ENCODE data around the gene GOLGA6L10. TPM values are rescaled to one million over a fixed set of nuclear protein-coding genes. Genes with fewer than 3 reads are reported as not detected.
"Not testable (repeated sequence)": the region's sequence is repeated elsewhere in the genome, so short reads cannot be mapped to it uniquely, and the experiment has no call there.

Gene GOLGA6L10
- total RNA-seq, 1 donor from 2014 or later, result 0.30 TPM

DNA sequence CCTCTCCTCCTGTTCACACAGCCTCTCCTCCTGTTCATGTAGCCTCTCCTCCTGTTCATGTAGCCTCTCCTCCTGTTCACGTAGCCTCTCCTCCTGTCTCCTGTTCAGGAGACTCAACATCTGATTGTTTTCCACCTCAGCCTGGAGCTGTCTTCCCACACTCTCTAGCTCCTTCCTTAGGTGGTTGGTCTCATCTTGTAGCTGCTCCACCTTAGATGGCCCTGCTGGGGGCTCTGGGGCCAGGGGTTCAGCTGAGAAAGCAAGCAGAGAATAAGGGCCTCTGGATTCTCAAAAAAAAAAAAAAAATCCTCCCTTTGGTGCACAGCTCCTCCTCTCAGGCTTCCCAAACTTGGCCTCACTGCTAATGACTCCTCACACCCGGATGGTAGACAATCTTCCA lies 4.1 kb downstream of the GOLGA6L10 start:
- H3K4me1 ChIP-seq (ENCODE audit: insufficient read depth, low read length); H3K4me2 ChIP-seq (ENCODE audit: low read length); H3K9me3 Mint-ChIP-seq (ENCODE audit: unreplicated experiment); H3K4me3 ChIP-seq (ENCODE audit: insufficient read depth, low read depth, low read length); H3K4me3 Mint-ChIP-seq (ENCODE audit: unreplicated experiment); H3K27ac ChIP-seq (ENCODE audit: low read depth, low read length); H3K79me2 ChIP-seq (ENCODE audit: insufficient read depth, low read length); H3K9ac ChIP-seq (ENCODE audit: low read length); H2AFZ ChIP-seq (ENCODE audit: low read depth, low read length); DNase-seq (ENCODE audit: low read depth); FAIRE-seq; H3K36me3 ChIP-seq (ENCODE audit: insufficient read depth, low read length); H3K9me3 ChIP-seq (ENCODE audit: insufficient read depth, low read depth, low read length); H3K27me3 ChIP-seq (ENCODE audit: insufficient read depth, low read length); H3K4me1 Mint-ChIP-seq (ENCODE audit: low read depth, unreplicated experiment); H4K20me1 ChIP-seq (ENCODE audit: insufficient read depth, low read length); H3K36me3 Mint-ChIP-seq (ENCODE audit: low read depth, unreplicated experiment); H3K27ac Mint-ChIP-seq (ENCODE audit: unreplicated experiment); H3K27me3 Mint-ChIP-seq (ENCODE audit: low read depth, unreplicated experiment): not testable (repeated sequence)

DNA sequence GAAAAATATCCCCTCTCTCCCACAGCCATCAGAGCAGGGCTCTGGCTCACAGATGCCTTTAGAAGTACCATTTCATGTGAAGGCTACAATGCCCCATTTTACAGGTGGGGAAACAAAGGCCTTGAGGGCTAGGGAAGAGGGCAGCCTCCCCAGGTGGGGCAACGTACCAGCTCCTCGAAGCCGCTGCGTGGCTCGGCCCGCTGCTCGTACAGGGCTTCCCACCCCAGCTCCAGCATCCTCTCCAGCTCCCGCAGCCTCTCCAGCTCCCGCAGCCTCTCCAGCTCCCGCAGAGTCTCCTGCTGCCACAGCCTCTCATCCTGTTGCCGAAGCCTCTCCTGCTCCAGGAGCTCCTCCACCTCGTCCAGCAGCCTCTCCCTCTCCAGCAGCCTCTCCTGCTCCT lies 4.9 kb downstream of the GOLGA6L10 start:
- not testable (repeated sequence) for DNase-seq (ENCODE audit: low read depth); H3K36me3 ChIP-seq (ENCODE audit: insufficient read depth, low read length); H3K9me3 ChIP-seq (ENCODE audit: insufficient read depth, low read depth, low read length); FAIRE-seq; H3K27me3 Mint-ChIP-seq (ENCODE audit: low read depth, unreplicated experiment); H3K36me3 Mint-ChIP-seq (ENCODE audit: low read depth, unreplicated experiment); H3K4me3 Mint-ChIP-seq (ENCODE audit: unreplicated experiment); H3K27me3 ChIP-seq (ENCODE audit: insufficient read depth, low read length); H3K4me1 ChIP-seq (ENCODE audit: insufficient read depth, low read length); H3K9ac ChIP-seq (ENCODE audit: low read length); H3K4me2 ChIP-seq (ENCODE audit: low read length); H3K79me2 ChIP-seq (ENCODE audit: insufficient read depth, low read length); H3K9me3 Mint-ChIP-seq (ENCODE audit: unreplicated experiment); H3K4me3 ChIP-seq (ENCODE audit: insufficient read depth, low read depth, low read length); H3K27ac ChIP-seq (ENCODE audit: low read depth, low read length); H2AFZ ChIP-seq (ENCODE audit: low read depth, low read length); H4K20me1 ChIP-seq (ENCODE audit: insufficient read depth, low read length); H3K4me1 Mint-ChIP-seq (ENCODE audit: low read depth, unreplicated experiment); H3K27ac Mint-ChIP-seq (ENCODE audit: unreplicated experiment)

DNA sequence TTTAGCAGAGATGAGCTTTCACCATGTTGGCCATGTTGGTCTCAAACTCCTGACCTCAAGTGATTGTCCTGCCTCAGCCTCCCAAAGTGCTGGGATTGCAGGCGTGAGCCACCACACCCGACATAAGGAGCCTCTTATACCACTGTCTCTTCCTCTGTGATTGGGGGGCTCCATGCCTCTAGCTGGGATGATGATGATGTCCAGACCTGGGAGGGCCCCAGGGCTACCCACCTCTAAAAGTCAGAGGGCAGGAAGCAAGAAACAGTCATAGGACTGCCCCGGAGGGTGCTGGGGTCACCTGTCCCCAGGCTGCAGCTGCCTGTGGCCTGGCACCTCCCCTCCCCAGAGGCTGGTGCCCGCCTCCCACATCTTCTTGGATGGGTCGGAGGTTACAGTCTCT lies 5.4 kb downstream of the GOLGA6L10 start:
- H3K4me1 Mint-ChIP-seq (ENCODE audit: low read depth, unreplicated experiment); H3K4me2 ChIP-seq (ENCODE audit: low read length); DNase-seq (ENCODE audit: low read depth); H3K4me1 ChIP-seq (ENCODE audit: insufficient read depth, low read length); H3K9ac ChIP-seq (ENCODE audit: low read length); H3K36me3 ChIP-seq (ENCODE audit: insufficient read depth, low read length); H4K20me1 ChIP-seq (ENCODE audit: insufficient read depth, low read length); H3K4me3 ChIP-seq (ENCODE audit: insufficient read depth, low read depth, low read length); FAIRE-seq; H2AFZ ChIP-seq (ENCODE audit: low read depth, low read length); H3K9me3 ChIP-seq (ENCODE audit: insufficient read depth, low read depth, low read length); H3K4me3 Mint-ChIP-seq (ENCODE audit: unreplicated experiment); H3K27ac Mint-ChIP-seq (ENCODE audit: unreplicated experiment); H3K27me3 Mint-ChIP-seq (ENCODE audit: low read depth, unreplicated experiment); H3K79me2 ChIP-seq (ENCODE audit: insufficient read depth, low read length); H3K9me3 Mint-ChIP-seq (ENCODE audit: unreplicated experiment); H3K27me3 ChIP-seq (ENCODE audit: insufficient read depth, low read length); H3K27ac ChIP-seq (ENCODE audit: low read depth, low read length); H3K36me3 Mint-ChIP-seq (ENCODE audit: low read depth, unreplicated experiment): not testable (repeated sequence)

DNA sequence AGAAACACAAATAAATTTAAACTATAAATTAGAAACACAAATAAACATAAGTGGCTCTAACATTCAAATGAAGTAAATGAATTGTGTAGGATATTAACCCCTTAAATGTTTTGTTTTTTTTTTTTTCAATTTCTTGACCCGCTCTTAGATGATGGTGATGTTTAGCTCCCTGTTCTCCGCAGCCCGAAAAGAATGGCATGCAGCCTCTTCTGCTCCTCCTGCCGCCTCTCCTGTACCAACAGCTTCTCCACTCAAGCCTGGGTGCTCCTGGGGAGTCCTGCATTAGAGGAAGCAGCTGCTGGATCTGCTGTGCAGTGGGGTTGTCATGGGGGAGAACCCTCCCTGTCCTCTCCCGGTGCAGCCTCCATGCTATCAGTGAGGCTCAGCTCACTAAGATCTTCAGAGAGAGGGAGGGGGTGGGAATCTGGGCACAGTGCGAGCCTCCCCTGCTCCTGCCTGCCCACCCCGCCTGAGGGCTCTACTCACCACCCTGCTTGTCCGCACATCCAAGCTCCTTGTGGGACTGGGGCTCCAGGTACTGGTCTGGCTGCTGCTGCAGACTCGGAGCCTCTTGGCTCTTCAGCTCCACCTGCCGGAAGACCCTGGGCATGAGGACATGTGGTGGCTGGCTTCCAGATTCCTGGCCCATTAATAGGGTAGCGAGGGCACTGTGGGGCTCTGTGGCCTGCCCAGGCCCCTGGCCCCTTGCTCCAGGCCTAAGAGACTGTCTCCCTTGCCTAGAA lies 6.5 kb downstream of the GOLGA6L10 start:
- not testable (repeated sequence) for H3K9ac ChIP-seq (ENCODE audit: low read length); H3K36me3 Mint-ChIP-seq (ENCODE audit: low read depth, unreplicated experiment); H3K9me3 ChIP-seq (ENCODE audit: insufficient read depth, low read depth, low read length); H3K4me3 Mint-ChIP-seq (ENCODE audit: unreplicated experiment); H3K4me2 ChIP-seq (ENCODE audit: low read length); H3K27me3 Mint-ChIP-seq (ENCODE audit: low read depth, unreplicated experiment); FAIRE-seq; H3K27me3 ChIP-seq (ENCODE audit: insufficient read depth, low read length); H3K36me3 ChIP-seq (ENCODE audit: insufficient read depth, low read length); H3K4me1 Mint-ChIP-seq (ENCODE audit: low read depth, unreplicated experiment); H2AFZ ChIP-seq (ENCODE audit: low read depth, low read length); H3K4me3 ChIP-seq (ENCODE audit: insufficient read depth, low read depth, low read length); H3K9me3 Mint-ChIP-seq (ENCODE audit: unreplicated experiment); H3K27ac ChIP-seq (ENCODE audit: low read depth, low read length); H3K79me2 ChIP-seq (ENCODE audit: insufficient read depth, low read length); H4K20me1 ChIP-seq (ENCODE audit: insufficient read depth, low read length); H3K27ac Mint-ChIP-seq (ENCODE audit: unreplicated experiment); H3K4me1 ChIP-seq (ENCODE audit: insufficient read depth, low read length); DNase-seq (ENCODE audit: low read depth)

DNA sequence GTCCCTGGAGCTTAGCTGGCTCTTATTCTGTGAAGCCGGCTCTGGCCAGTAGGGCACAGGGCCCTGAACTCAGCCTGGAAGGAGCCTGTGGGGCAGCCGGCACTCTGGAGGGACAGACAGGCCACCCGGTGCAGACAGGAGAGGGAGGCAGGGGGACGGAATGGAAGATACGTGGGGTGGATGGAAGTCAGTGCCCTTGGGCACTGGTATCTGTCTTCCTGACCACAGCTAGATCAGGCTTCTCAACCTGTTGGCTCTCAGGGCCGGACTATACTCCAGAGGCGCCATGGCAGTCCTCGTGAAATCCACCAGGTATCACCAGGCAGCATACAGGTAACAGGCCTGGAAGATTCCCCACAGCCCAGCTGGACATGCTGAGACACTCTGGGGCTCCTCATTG lies 10.7 kb downstream of the GOLGA6L10 start:
- not testable (repeated sequence) for H3K79me2 ChIP-seq (ENCODE audit: insufficient read depth, low read length); H3K27me3 Mint-ChIP-seq (ENCODE audit: low read depth, unreplicated experiment)

DNA sequence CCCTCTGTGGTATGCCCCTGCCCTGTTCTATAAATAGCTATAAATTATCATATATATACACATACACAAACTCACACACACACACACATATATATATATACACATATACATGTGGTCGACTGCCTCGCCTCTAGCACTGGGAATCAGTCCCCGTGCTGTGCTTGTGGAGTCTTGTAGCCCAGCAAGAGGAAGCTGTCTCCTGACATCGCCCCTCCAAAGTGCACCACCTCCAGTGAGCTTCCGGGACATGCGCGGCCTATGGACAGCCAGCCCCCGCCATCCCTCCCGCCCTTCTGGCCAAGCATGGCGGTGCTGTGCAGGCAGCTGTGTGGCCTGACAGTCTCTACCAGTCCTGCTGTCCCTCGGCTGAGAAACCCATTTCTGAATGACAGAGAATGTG lies 11.2 kb downstream of the GOLGA6L10 start:
- H4K20me1 ChIP-seq (ENCODE audit: insufficient read depth, low read length); H3K4me2 ChIP-seq (ENCODE audit: low read length); H3K36me3 Mint-ChIP-seq (ENCODE audit: low read depth, unreplicated experiment); H3K4me3 ChIP-seq (ENCODE audit: insufficient read depth, low read depth, low read length); H3K27ac ChIP-seq (ENCODE audit: low read depth, low read length); H3K27ac Mint-ChIP-seq (ENCODE audit: unreplicated experiment); H3K4me1 Mint-ChIP-seq (ENCODE audit: low read depth, unreplicated experiment); H3K9ac ChIP-seq (ENCODE audit: low read length); H2AFZ ChIP-seq (ENCODE audit: low read depth, low read length); H3K4me3 Mint-ChIP-seq (ENCODE audit: unreplicated experiment); H3K27me3 Mint-ChIP-seq (ENCODE audit: low read depth, unreplicated experiment); DNase-seq (ENCODE audit: low read depth); H3K36me3 ChIP-seq (ENCODE audit: insufficient read depth, low read length); H3K79me2 ChIP-seq (ENCODE audit: insufficient read depth, low read length); FAIRE-seq; H3K9me3 Mint-ChIP-seq (ENCODE audit: unreplicated experiment); H3K9me3 ChIP-seq (ENCODE audit: insufficient read depth, low read depth, low read length); H3K27me3 ChIP-seq (ENCODE audit: insufficient read depth, low read length); H3K4me1 ChIP-seq (ENCODE audit: insufficient read depth, low read length): not testable (repeated sequence)

More for the DNA sequence above, 10.7 kb downstream of the GOLGA6L10 start:
- not testable (repeated sequence) for H3K27ac Mint-ChIP-seq (ENCODE audit: unreplicated experiment); H2AFZ ChIP-seq (ENCODE audit: low read depth, low read length); H3K36me3 Mint-ChIP-seq (ENCODE audit: low read depth, unreplicated experiment); FAIRE-seq; H3K9me3 ChIP-seq (ENCODE audit: insufficient read depth, low read depth, low read length); H3K4me1 ChIP-seq (ENCODE audit: insufficient read depth, low read length); H3K4me1 Mint-ChIP-seq (ENCODE audit: low read depth, unreplicated experiment); DNase-seq (ENCODE audit: low read depth); H3K4me3 Mint-ChIP-seq (ENCODE audit: unreplicated experiment); H3K36me3 ChIP-seq (ENCODE audit: insufficient read depth, low read length); H3K27me3 ChIP-seq (ENCODE audit: insufficient read depth, low read length); H3K9me3 Mint-ChIP-seq (ENCODE audit: unreplicated experiment); H3K4me2 ChIP-seq (ENCODE audit: low read length); H4K20me1 ChIP-seq (ENCODE audit: insufficient read depth, low read length); H3K4me3 ChIP-seq (ENCODE audit: insufficient read depth, low read depth, low read length); H3K9ac ChIP-seq (ENCODE audit: low read length); H3K27ac ChIP-seq (ENCODE audit: low read depth, low read length)

All from astrocyte (in vitro differentiated cells and primary cell).